DOHH2 (cell line): ENCODE data around the gene RAB11B.

Experiments used
- H3F3A ChIP-seq: fragments of 200-600 bp; sonication (generic), shearing (Covaris generic); 2 replicates; pipeline ENCODE4 v1.6.0; 2016; ENCODE audit warnings: antibody characterized with exemption, mild to moderate bottlenecking; ENCODE audit not compliant: control insufficient read depth, insufficient read depth
- H3K27ac ChIP-seq: fragments of 200-600 bp; sonication (generic); 2 replicates; pipeline ENCODE4 v1.5.1; 2014; ENCODE audit warnings: low read depth, mild to moderate bottlenecking, low read length, moderate library complexity
- H3K27me3 ChIP-seq: fragments of 200-600 bp; sonication (generic); 2 replicates; pipeline ENCODE4 v1.6.1; 2014; ENCODE audit warnings: mild to moderate bottlenecking, low read length, mixed read lengths; ENCODE audit not compliant: control insufficient read depth
- H3K36me3 ChIP-seq: fragments of 200-600 bp; sonication (generic); 2 replicates; pipeline ENCODE4 v1.6.1; 2014; ENCODE audit warnings: mild to moderate bottlenecking, low read length, moderate library complexity, mixed read lengths; ENCODE audit not compliant: control insufficient read depth
- H3K4me1 ChIP-seq: fragments of 200-600 bp; sonication (generic); 2 replicates; pipeline ENCODE4 v1.6.1; 2014; ENCODE audit warnings: mild to moderate bottlenecking, low read length, mixed read lengths; ENCODE audit not compliant: control insufficient read depth
- H3K4me2 ChIP-seq: fragments of 200-600 bp; sonication (generic); 2 replicates; pipeline ENCODE4 v1.6.0; 2014; ENCODE audit warnings: mild to moderate bottlenecking, low read length, moderate library complexity
- H3K4me3 ChIP-seq: fragments of 200-600 bp; sonication (generic); 2 replicates; pipeline ENCODE4 v1.5.1; 2014; ENCODE audit warnings: mild to moderate bottlenecking, low read length, mixed read lengths
- H3K79me2 ChIP-seq: fragments of 200-600 bp; sonication (generic); 2 replicates; pipeline ENCODE4 v1.6.1; 2014; ENCODE audit warnings: mild to moderate bottlenecking, low read length, mixed read lengths; ENCODE audit not compliant: control insufficient read depth
- H3K9me2 ChIP-seq: fragments of 200-600 bp; sonication (generic); replicated peaks from 2 replicates; pipeline ENCODE4 v1.6.1; 2014; ENCODE audit warnings: mild to moderate bottlenecking, low read length, mixed read lengths; ENCODE audit not compliant: control insufficient read depth
- H3K9me3 ChIP-seq: fragments of 200-600 bp; sonication (generic); 2 replicates; pipeline ENCODE4 v1.6.1; 2014; ENCODE audit warnings: antibody characterized with exemption, low read length, mixed read lengths; ENCODE audit not compliant: control insufficient read depth, insufficient read depth
- H4K20me1 ChIP-seq: fragments of 200-600 bp; sonication (generic); 2 replicates; pipeline ENCODE4 v1.6.0; 2014; ENCODE audit warnings: low read depth, mild to moderate bottlenecking, antibody characterized with exemption, low read length, moderate library complexity; ENCODE audit not compliant: control insufficient read depth, insufficient read depth
- CTCF ChIP-seq: fragments of 200-600 bp; sonication (generic); IDR thresholded peaks from one replicate; pipeline ENCODE4 v1.5.1; 2014; ENCODE audit warnings: antibody characterized with exemption, mild to moderate bottlenecking, low read depth, low read length; ENCODE audit not compliant: poor library complexity, severe bottlenecking
- EZH2phosphoT487 ChIP-seq: fragments of 200-600 bp; sonication (generic); IDR thresholded peaks from 2 replicates; pipeline ENCODE4 v1.6.1; 2017; ENCODE audit warnings: borderline replicate concordance, mild to moderate bottlenecking, antibody characterized with exemption, low read length, moderate library complexity, mixed read lengths

Gene RAB11B

GRCh38 chr19:8452446-8453123 is 62.4 kb downstream of the RAB11B start:
- H3K4me3 ChIP-seq: no peak overlapping the region
- H3K4me2 ChIP-seq: no peak overlapping the region
- H3F3A ChIP-seq: no peaks in the 10 kb centered on the region
- H4K20me1 ChIP-seq: peaks cover 67% of the 10 kb centered on the region
- H3K36me3 ChIP-seq: peaks cover 86% of the 10 kb centered on the region
- H3K79me2 ChIP-seq: peaks cover 100% of the 10 kb centered on the region
- no peak overlapping the region for H3K27ac ChIP-seq
- no peaks in the 10 kb centered on the region for H3K27me3 ChIP-seq
- H3K4me1 ChIP-seq: peaks cover 29% of the 10 kb centered on the region
- TF ChIP-seq EZH2phosphoT487 (no peak), CTCF (no peak)
- H3K9me3 ChIP-seq: no peaks in the 10 kb centered on the region
- no peaks in the 10 kb centered on the region for H3K9me2 ChIP-seq

- H3K27me3 ChIP-seq: no peaks in the 10 kb centered on the region
- no peak overlapping the region for H3K27ac ChIP-seq
- H3K9me3 ChIP-seq: no peaks in the 10 kb centered on the region
- no peaks in the 10 kb centered on the region for H3K9me2 ChIP-seq
- no peak overlapping the region for H3K4me3 ChIP-seq
- TF ChIP-seq EZH2phosphoT487 (no peak), CTCF (no peak)
- peaks cover 89% of the 10 kb centered on the region for H3K36me3 ChIP-seq
- H3K4me2 ChIP-seq: no peak overlapping the region
- H3K79me2 ChIP-seq: peaks cover 100% of the 10 kb centered on the region
- H3F3A ChIP-seq: no peaks in the 10 kb centered on the region
- peaks cover 72% of the 10 kb centered on the region for H4K20me1 ChIP-seq
- peaks cover 20% of the 10 kb centered on the region for H3K4me1 ChIP-seq
Measured at GRCh38 chr19:8453616-8454015, 63.5 kb downstream of the RAB11B start.
